DND-41 (cell line): Measurements from ENCODE around the gene DAB1.

ENCODE experiments used
- CTCF ChIP-seq: IDR thresholded peaks from 2 replicates; pipeline ENCODE4 v1.5.1; 2012; ENCODE audit warnings: borderline replicate concordance, low read length, moderate library complexity, mild to moderate bottlenecking; ENCODE audit not compliant: poor library complexity, severe bottlenecking; ENCODE audit errors: extremely low read depth
- EZH2 ChIP-seq: IDR thresholded peaks from 3 replicates; pipeline ENCODE4 v1.6.1; 2012; ENCODE audit warnings: borderline replicate concordance, low read depth, mild to moderate bottlenecking, moderate library complexity, low read length, inconsistent platforms; ENCODE audit not compliant: severe bottlenecking

- no peak for TF ChIP-seq CTCF
- TF ChIP-seq EZH2, result no peak
These were observed 42.4 kb downstream of the DAB1 start for GRCh38 chr1:57381426-57381825.
